HG03097 (cell line): Measurements from ENCODE around the gene LAMA2.
"Not testable (repeated sequence)": the region's sequence is repeated elsewhere in the genome, so short reads cannot be mapped to it uniquely, and the experiment has no call there.

Source experiments
- ATAC-seq: cut with Tn5 transposase; IDR thresholded peaks from one replicate; pipeline ENCODE4 v1.9.1; 2021; ENCODE audit not compliant: unreplicated experiment, low FRiP score

The LAMA2 gene

GRCh38 chr6:129006724-129007514 lies 124.0 kb downstream of the LAMA2 start:
- ATAC-seq = no peak

GRCh38 chr6:129007701-129008373 lies 124.9 kb downstream of the LAMA2 start:
- ATAC-seq = no peak

GRCh38 chr6:129008591-129008990 lies 125.7 kb downstream of the LAMA2 start:
- ATAC-seq = no peak

- ATAC-seq = no peak
Observed at GRCh38 chr6:129009851-129010250, 126.9 kb downstream of the LAMA2 start.

GRCh38 chr6:129014302-129014701 lies 131.4 kb downstream of the LAMA2 start:
- ATAC-seq = no peak

- ATAC-seq = no peak
Observed at GRCh38 chr6:129015721-129016120, 132.8 kb downstream of the LAMA2 start.

GRCh38 chr6:129016844-129017243 lies 133.9 kb downstream of the LAMA2 start:
- no peak for ATAC-seq

- no peak for ATAC-seq
Observed at GRCh38 chr6:129022011-129022553, 139.1 kb downstream of the LAMA2 start.

GRCh38 chr6:129026601-129027000 lies 143.7 kb downstream of the LAMA2 start:
- no peak for ATAC-seq

GRCh38 chr6:129029778-129030177 lies 146.8 kb downstream of the LAMA2 start:
- ATAC-seq = no peak

GRCh38 chr6:129030215-129030614 lies 147.3 kb downstream of the LAMA2 start:
- ATAC-seq = no peak

- ATAC-seq = no peak
Observed at GRCh38 chr6:129031051-129031599, 148.2 kb downstream of the LAMA2 start.

- ATAC-seq = no peak
Observed at GRCh38 chr6:129032602-129033001, 149.7 kb downstream of the LAMA2 start.

GRCh38 chr6:129033180-129033579 lies 150.2 kb downstream of the LAMA2 start:
- ATAC-seq = no peak

GRCh38 chr6:129033581-129033980 lies 150.6 kb downstream of the LAMA2 start:
- no peak for ATAC-seq

GRCh38 chr6:129041563-129041962 lies 158.6 kb downstream of the LAMA2 start:
- no peak for ATAC-seq

- ATAC-seq = no peak
Observed at GRCh38 chr6:129046526-129046925, 163.6 kb downstream of the LAMA2 start.

- no peak for ATAC-seq
Observed at GRCh38 chr6:129047834-129048233, 164.9 kb downstream of the LAMA2 start.

- ATAC-seq = no peak
Observed at GRCh38 chr6:129050086-129050485, 167.1 kb downstream of the LAMA2 start.

- not testable (repeated sequence) for ATAC-seq
Observed at GRCh38 chr6:129053143-129053542, 170.2 kb downstream of the LAMA2 start.

- no peak for ATAC-seq
Observed at GRCh38 chr6:129055796-129056195, 172.9 kb downstream of the LAMA2 start.
